Astrocyte (in vitro differentiated cells and primary cell): ENCODE measurements around the gene NTN1. TPM values are rescaled to one million over a fixed set of nuclear protein-coding genes. Genes with fewer than 3 reads are reported as not detected.

ENCODE experiments used
- DNase-seq: peaks from one replicate; pipeline ENCODE4 v3.0.0-alpha.2; 2010; ENCODE audit warnings: low read depth
- FAIRE-seq: peaks from 2 replicates; lab custom pipeline; 2011; peaks lifted over from hg19 to GRCh38; lab: Jason Lieb, UNC
- H2AFZ ChIP-seq: 2 replicates; pipeline ENCODE4 v1.6.0; 2012; ENCODE audit warnings: low read depth, low read length, inconsistent platforms
- H3K27ac ChIP-seq: 2 replicates; pipeline ENCODE4 v1.5.1; 2011; ENCODE audit warnings: low read depth, low read length, inconsistent platforms
- H3K27me3 ChIP-seq: 2 replicates; pipeline ENCODE4 v1.6.0; 2011; ENCODE audit warnings: low read length, inconsistent platforms; ENCODE audit not compliant: insufficient read depth
- H3K36me3 ChIP-seq: 2 replicates; pipeline ENCODE4 v1.5.1; 2011; ENCODE audit warnings: low read length, inconsistent platforms; ENCODE audit not compliant: insufficient read depth
- H3K4me1 ChIP-seq: 2 replicates; pipeline ENCODE4 v1.5.1; 2011; ENCODE audit warnings: low read length, inconsistent platforms; ENCODE audit not compliant: insufficient read depth
- H3K4me2 ChIP-seq: 2 replicates; pipeline ENCODE4 v1.6.0; 2012; ENCODE audit warnings: low read length, inconsistent platforms
- H3K4me3 ChIP-seq: 2 replicates; pipeline ENCODE4 v1.5.1; 2011; ENCODE audit warnings: low read depth, mild to moderate bottlenecking, low read length, inconsistent platforms; ENCODE audit not compliant: insufficient read depth
- H3K79me2 ChIP-seq: 2 replicates; pipeline ENCODE4 v1.6.0; 2012; ENCODE audit warnings: mild to moderate bottlenecking, low read length, inconsistent platforms; ENCODE audit not compliant: insufficient read depth
- H3K9ac ChIP-seq: 2 replicates; pipeline ENCODE4 v1.6.0; 2012; ENCODE audit warnings: mild to moderate bottlenecking, low read length, inconsistent platforms
- H3K9me3 ChIP-seq: 2 replicates; pipeline ENCODE4 v1.5.1; 2012; ENCODE audit warnings: low read depth, mild to moderate bottlenecking, low read length, inconsistent platforms; ENCODE audit not compliant: insufficient read depth
- H4K20me1 ChIP-seq: 2 replicates; pipeline ENCODE4 v1.6.0; 2012; ENCODE audit warnings: low read length, inconsistent platforms; ENCODE audit not compliant: insufficient read depth
- H3K27ac Mint-ChIP-seq: one replicate; pipeline ENCODE4 v1.8.0; 2021; ENCODE audit warnings: mild to moderate bottlenecking, mixed read lengths; ENCODE audit not compliant: unreplicated experiment
- H3K27me3 Mint-ChIP-seq: one replicate; pipeline ENCODE4 v1.8.0; 2021; ENCODE audit warnings: low read depth, mixed read lengths; ENCODE audit not compliant: unreplicated experiment
- H3K36me3 Mint-ChIP-seq: one replicate; pipeline ENCODE4 v1.8.0; 2021; ENCODE audit warnings: low read depth, mixed read lengths; ENCODE audit not compliant: unreplicated experiment
- H3K4me1 Mint-ChIP-seq: one replicate; pipeline ENCODE4 v1.8.0; 2021; ENCODE audit warnings: low read depth, mixed read lengths; ENCODE audit not compliant: unreplicated experiment
- H3K4me3 Mint-ChIP-seq: one replicate; pipeline ENCODE4 v1.8.0; 2021; ENCODE audit warnings: mild to moderate bottlenecking, moderate library complexity, mixed read lengths; ENCODE audit not compliant: unreplicated experiment
- H3K9me3 Mint-ChIP-seq: one replicate; pipeline ENCODE4 v1.8.0; 2021; ENCODE audit warnings: mild to moderate bottlenecking, mixed read lengths; ENCODE audit not compliant: unreplicated experiment
- CTCF ChIP-seq: IDR thresholded peaks from 2 replicates; pipeline ENCODE4 v1.5.1; 2011; ENCODE audit warnings: low read depth, mild to moderate bottlenecking, inconsistent platforms, low read length, moderate library complexity; ENCODE audit not compliant: insufficient read depth
- EZH2 ChIP-seq: IDR thresholded peaks from 2 replicates; pipeline ENCODE4 v1.6.1; 2012; ENCODE audit warnings: mild to moderate bottlenecking, low read length, inconsistent platforms; ENCODE audit not compliant: insufficient read depth
- total RNA-seq: library from RNA; stranded (reverse); gene quantifications from 2 replicates; pipeline ENCODE4 v1.2.1, GENCODE V29; 2021

The NTN1 gene
- total RNA-seq, 1 donor from 2014 or later = 9.8 TPM

GRCh38 chr17:9223531-9223930 lies 202.2 kb downstream of the NTN1 start:
- no peaks in the 10 kb centered on the region for H3K27me3 ChIP-seq
- no peak for TF ChIP-seq CTCF
- no peaks in the 10 kb centered on the region for H3K36me3 ChIP-seq
- peaks cover 6% of the 10 kb centered on the region for H3K4me1 ChIP-seq
- H3K4me2 ChIP-seq = no peak overlapping the region
- H3K4me3 ChIP-seq = no peak overlapping the region
- no peak for DNase-seq
- no peak overlapping the region for H3K9ac ChIP-seq
- Mint-ChIP-seq H3K27ac (no peak overlapping the region), H3K9me3 (no peaks in the 10 kb centered on the region), H3K4me1 (no peaks in the 10 kb centered on the region), H3K36me3 (no peaks in the 10 kb centered on the region), H3K27me3 (peaks cover 3% of the 10 kb centered on the region), H3K4me3 (no peak overlapping the region)
- no peak for FAIRE-seq
- no peak overlapping the region for H2AFZ ChIP-seq
- H3K27ac ChIP-seq = no peak overlapping the region
- no peaks in the 10 kb centered on the region for H3K9me3 ChIP-seq
- no peaks in the 10 kb centered on the region for H4K20me1 ChIP-seq
- H3K79me2 ChIP-seq = no peaks in the 10 kb centered on the region

- no peak for FAIRE-seq
- no peak overlapping the region for H3K4me2 ChIP-seq
- no peaks in the 10 kb centered on the region for H3K36me3 Mint-ChIP-seq
- H3K27ac ChIP-seq = no peak overlapping the region
- no peak overlapping the region for H3K4me3 Mint-ChIP-seq
- TF ChIP-seq EZH2 = no peak
- peaks cover 3% of the 10 kb centered on the region for H3K27me3 Mint-ChIP-seq
- no peaks in the 10 kb centered on the region for H3K79me2 ChIP-seq
- no peaks in the 10 kb centered on the region for H3K9me3 ChIP-seq
- no peaks in the 10 kb centered on the region for H4K20me1 ChIP-seq
- H3K27ac Mint-ChIP-seq = no peak overlapping the region
- no peaks in the 10 kb centered on the region for H3K4me1 Mint-ChIP-seq
- peaks cover 13% of the 10 kb centered on the region for H3K4me1 ChIP-seq
- H3K27me3 ChIP-seq = no peaks in the 10 kb centered on the region
- H3K9me3 Mint-ChIP-seq = no peaks in the 10 kb centered on the region
- DNase-seq = no peak
- no peaks in the 10 kb centered on the region for H3K36me3 ChIP-seq
- no peak overlapping the region for H2AFZ ChIP-seq
- H3K4me3 ChIP-seq = no peak overlapping the region
- H3K9ac ChIP-seq = no peak overlapping the region
These were observed 203.2 kb downstream of the NTN1 start for GRCh38 chr17:9224485-9224884.

- Histone ChIP-seq H3K4me1 (peaks cover 17% of the 10 kb centered on the region), H3K4me3 (no peak overlapping the region), H3K9ac (no peak overlapping the region), H3K4me2 (no peak overlapping the region), H4K20me1 (no peaks in the 10 kb centered on the region), H3K27ac (no peak overlapping the region), H3K9me3 (no peaks in the 10 kb centered on the region), H3K27me3 (no peaks in the 10 kb centered on the region), H3K79me2 (no peaks in the 10 kb centered on the region), H3K36me3 (no peaks in the 10 kb centered on the region), H2AFZ (no peak overlapping the region)
- FAIRE-seq (no peak), DNase-seq (no peak)
- peaks cover 1% of the 10 kb centered on the region for H3K27me3 Mint-ChIP-seq
- H3K36me3 Mint-ChIP-seq = no peaks in the 10 kb centered on the region
- no peak for TF ChIP-seq EZH2
- H3K27ac Mint-ChIP-seq = no peak overlapping the region
- no peaks in the 10 kb centered on the region for H3K4me1 Mint-ChIP-seq
- no peak overlapping the region for H3K4me3 Mint-ChIP-seq
- H3K9me3 Mint-ChIP-seq = no peaks in the 10 kb centered on the region
These were observed 204.2 kb downstream of the NTN1 start for GRCh38 chr17:9225305-9226101.
